Measurements from ENCODE around the gene KIF26B.

DNA sequence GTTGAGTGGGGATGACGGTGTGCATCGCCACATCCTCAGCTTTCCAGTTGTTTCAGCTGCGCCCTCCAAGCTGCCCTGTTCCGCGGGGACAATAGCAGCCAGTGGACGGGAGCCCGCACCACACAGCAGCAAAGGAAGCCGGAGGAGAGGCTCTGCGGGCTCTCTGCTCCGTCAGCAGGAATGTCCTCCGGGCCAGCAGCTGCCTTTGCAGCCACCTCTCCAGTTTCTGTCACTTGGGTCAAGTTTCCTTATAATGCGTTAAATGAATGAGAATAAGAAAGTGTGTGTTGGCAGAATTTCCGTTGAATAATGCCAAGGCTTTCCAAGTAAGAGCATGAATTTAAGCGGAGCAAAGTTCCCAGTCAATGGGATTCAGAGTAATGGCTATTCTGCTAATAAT lies 263.3 kb downstream of the KIF26B start:
- TF ChIP-seq, protein P1, sequence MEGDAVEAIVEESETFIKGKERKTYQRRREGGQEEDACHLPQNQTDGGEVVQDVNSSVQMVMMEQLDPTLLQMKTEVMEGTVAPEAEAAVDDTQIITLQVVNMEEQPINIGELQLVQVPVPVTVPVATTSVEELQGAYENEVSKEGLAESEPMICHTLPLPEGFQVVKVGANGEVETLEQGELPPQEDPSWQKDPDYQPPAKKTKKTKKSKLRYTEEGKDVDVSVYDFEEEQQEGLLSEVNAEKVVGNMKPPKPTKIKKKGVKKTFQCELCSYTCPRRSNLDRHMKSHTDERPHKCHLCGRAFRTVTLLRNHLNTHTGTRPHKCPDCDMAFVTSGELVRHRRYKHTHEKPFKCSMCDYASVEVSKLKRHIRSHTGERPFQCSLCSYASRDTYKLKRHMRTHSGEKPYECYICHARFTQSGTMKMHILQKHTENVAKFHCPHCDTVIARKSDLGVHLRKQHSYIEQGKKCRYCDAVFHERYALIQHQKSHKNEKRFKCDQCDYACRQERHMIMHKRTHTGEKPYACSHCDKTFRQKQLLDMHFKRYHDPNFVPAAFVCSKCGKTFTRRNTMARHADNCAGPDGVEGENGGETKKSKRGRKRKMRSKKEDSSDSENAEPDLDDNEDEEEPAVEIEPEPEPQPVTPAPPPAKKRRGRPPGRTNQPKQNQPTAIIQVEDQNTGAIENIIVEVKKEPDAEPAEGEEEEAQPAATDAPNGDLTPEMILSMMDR (IDR thresholded peaks at IDR 0.05; ENCODE audit: low read depth, low read length), result no peak
- no peak for TF ChIP-seq EZH2phosphoT487 (IDR thresholded peaks at IDR 0.05; ENCODE audit: low read depth)

Data from OCI-LY3 (cell line).